DOHH2 (cell line): ENCODE measurements around the gene TNFRSF12A.
A peak's percentile ranks its signal among the peaks of the same experiment; 100 is the strongest.

Source experiments
- H3F3A ChIP-seq: fragments of 200-600 bp; sonication (generic), shearing (Covaris generic); 2 replicates; pipeline ENCODE4 v1.6.0; 2016; ENCODE audit warnings: antibody characterized with exemption, mild to moderate bottlenecking; ENCODE audit not compliant: control insufficient read depth, insufficient read depth
- H3K27ac ChIP-seq: fragments of 200-600 bp; sonication (generic); 2 replicates; pipeline ENCODE4 v1.5.1; 2014; ENCODE audit warnings: low read depth, mild to moderate bottlenecking, low read length, moderate library complexity
- H3K27me3 ChIP-seq: fragments of 200-600 bp; sonication (generic); 2 replicates; pipeline ENCODE4 v1.6.1; 2014; ENCODE audit warnings: mild to moderate bottlenecking, low read length, mixed read lengths; ENCODE audit not compliant: control insufficient read depth
- H3K36me3 ChIP-seq: fragments of 200-600 bp; sonication (generic); 2 replicates; pipeline ENCODE4 v1.6.1; 2014; ENCODE audit warnings: mild to moderate bottlenecking, low read length, moderate library complexity, mixed read lengths; ENCODE audit not compliant: control insufficient read depth
- H3K4me1 ChIP-seq: fragments of 200-600 bp; sonication (generic); 2 replicates; pipeline ENCODE4 v1.6.1; 2014; ENCODE audit warnings: mild to moderate bottlenecking, low read length, mixed read lengths; ENCODE audit not compliant: control insufficient read depth
- H3K4me2 ChIP-seq: fragments of 200-600 bp; sonication (generic); 2 replicates; pipeline ENCODE4 v1.6.0; 2014; ENCODE audit warnings: mild to moderate bottlenecking, low read length, moderate library complexity
- H3K4me3 ChIP-seq: fragments of 200-600 bp; sonication (generic); 2 replicates; pipeline ENCODE4 v1.5.1; 2014; ENCODE audit warnings: mild to moderate bottlenecking, low read length, mixed read lengths
- H3K79me2 ChIP-seq: fragments of 200-600 bp; sonication (generic); 2 replicates; pipeline ENCODE4 v1.6.1; 2014; ENCODE audit warnings: mild to moderate bottlenecking, low read length, mixed read lengths; ENCODE audit not compliant: control insufficient read depth
- H3K9me2 ChIP-seq: fragments of 200-600 bp; sonication (generic); replicated peaks from 2 replicates; pipeline ENCODE4 v1.6.1; 2014; ENCODE audit warnings: mild to moderate bottlenecking, low read length, mixed read lengths; ENCODE audit not compliant: control insufficient read depth
- H3K9me3 ChIP-seq: fragments of 200-600 bp; sonication (generic); 2 replicates; pipeline ENCODE4 v1.6.1; 2014; ENCODE audit warnings: antibody characterized with exemption, low read length, mixed read lengths; ENCODE audit not compliant: control insufficient read depth, insufficient read depth
- H4K20me1 ChIP-seq: fragments of 200-600 bp; sonication (generic); 2 replicates; pipeline ENCODE4 v1.6.0; 2014; ENCODE audit warnings: low read depth, mild to moderate bottlenecking, antibody characterized with exemption, low read length, moderate library complexity; ENCODE audit not compliant: control insufficient read depth, insufficient read depth
- CTCF ChIP-seq: fragments of 200-600 bp; sonication (generic); IDR thresholded peaks from one replicate; pipeline ENCODE4 v1.5.1; 2014; ENCODE audit warnings: antibody characterized with exemption, mild to moderate bottlenecking, low read depth, low read length; ENCODE audit not compliant: poor library complexity, severe bottlenecking
- EZH2phosphoT487 ChIP-seq: fragments of 200-600 bp; sonication (generic); IDR thresholded peaks from 2 replicates; pipeline ENCODE4 v1.6.1; 2017; ENCODE audit warnings: borderline replicate concordance, mild to moderate bottlenecking, antibody characterized with exemption, low read length, moderate library complexity, mixed read lengths

TNFRSF12A gene

GRCh38 chr16:2971985-2972784, 48.0 kb upstream of the TNFRSF12A start:
- peaks cover 20% of the 10 kb centered on the region for H3F3A ChIP-seq
- H3K4me2 ChIP-seq, result peak overlapping the region; percentile 97
- peaks cover 10% of the 10 kb centered on the region for H4K20me1 ChIP-seq
- H3K27ac ChIP-seq, result 0 out of 2 replicates have a peak overlapping the region, but pooled peaks have one; percentile 14
- H3K36me3 ChIP-seq, result peaks cover 86% of the 10 kb centered on the region
- H3K27me3 ChIP-seq, result no peaks in the 10 kb centered on the region
- H3K9me3 ChIP-seq, result no peaks in the 10 kb centered on the region
- H3K4me1 ChIP-seq, result peaks cover 50% of the 10 kb centered on the region
- H3K9me2 ChIP-seq, result no peaks in the 10 kb centered on the region
- H3K4me3 ChIP-seq, result peak overlapping the region; percentile 92; the same call in 1 of the 2 replicates
- no peak for TF ChIP-seq EZH2phosphoT487
- H3K79me2 ChIP-seq, result peaks cover 60% of the 10 kb centered on the region

GRCh38 chr16:2973093-2973492, 47.1 kb upstream of the TNFRSF12A start:
- no peak overlapping the region for H3K4me3 ChIP-seq
- no peak overlapping the region for H3K27ac ChIP-seq
- peak overlapping the region; percentile 97; the same call in 1 of the 2 replicates for H3K4me2 ChIP-seq
- peaks cover 20% of the 10 kb centered on the region for H3F3A ChIP-seq
- H3K36me3 ChIP-seq, result peaks cover 86% of the 10 kb centered on the region
- H3K9me2 ChIP-seq, result no peaks in the 10 kb centered on the region
- no peaks in the 10 kb centered on the region for H3K27me3 ChIP-seq
- peaks cover 66% of the 10 kb centered on the region for H3K79me2 ChIP-seq
- TF ChIP-seq EZH2phosphoT487 (no peak), CTCF (no peak)
- peaks cover 50% of the 10 kb centered on the region for H3K4me1 ChIP-seq
- H3K9me3 ChIP-seq, result no peaks in the 10 kb centered on the region
- H4K20me1 ChIP-seq, result peaks cover 16% of the 10 kb centered on the region

GRCh38 chr16:2973605-2974318, 46.4 kb upstream of the TNFRSF12A start:
- Histone ChIP-seq H3K4me1 (peaks cover 49% of the 10 kb centered on the region), H3K79me2 (peaks cover 73% of the 10 kb centered on the region), H3K27ac (no peak overlapping the region), H3K9me2 (no peaks in the 10 kb centered on the region), H3K4me2 (no peak overlapping the region), H3K27me3 (no peaks in the 10 kb centered on the region), H3F3A (peaks cover 17% of the 10 kb centered on the region), H4K20me1 (peaks cover 16% of the 10 kb centered on the region), H3K4me3 (no peak overlapping the region), H3K9me3 (no peaks in the 10 kb centered on the region), H3K36me3 (peaks cover 92% of the 10 kb centered on the region)
- TF ChIP-seq CTCF (no peak), EZH2phosphoT487 (no peak)
